Occipital lobe (tissue), 2 donors: ENCODE results near the gene MAD1L1. TPM values are rescaled to one million over a fixed set of nuclear protein-coding genes. Genes with fewer than 3 reads are reported as not detected.
"Not testable (repeated sequence)": the region's sequence is repeated elsewhere in the genome, so short reads cannot be mapped to it uniquely, and the experiment has no call there.

Experiments
- DNase-seq: peaks from one replicate; lab custom pipeline; 2025; lab: John Stamatoyannopoulos, UW
- total RNA-seq: library from RNA; depleted of rRNA; stranded (reverse); fragments of >200 nt; gene quantifications from one replicate; pipeline ENCODE4 v1.2.3, GENCODE V29; 2014

MAD1L1 gene
- 24.2 TPM for total RNA-seq

DNA sequence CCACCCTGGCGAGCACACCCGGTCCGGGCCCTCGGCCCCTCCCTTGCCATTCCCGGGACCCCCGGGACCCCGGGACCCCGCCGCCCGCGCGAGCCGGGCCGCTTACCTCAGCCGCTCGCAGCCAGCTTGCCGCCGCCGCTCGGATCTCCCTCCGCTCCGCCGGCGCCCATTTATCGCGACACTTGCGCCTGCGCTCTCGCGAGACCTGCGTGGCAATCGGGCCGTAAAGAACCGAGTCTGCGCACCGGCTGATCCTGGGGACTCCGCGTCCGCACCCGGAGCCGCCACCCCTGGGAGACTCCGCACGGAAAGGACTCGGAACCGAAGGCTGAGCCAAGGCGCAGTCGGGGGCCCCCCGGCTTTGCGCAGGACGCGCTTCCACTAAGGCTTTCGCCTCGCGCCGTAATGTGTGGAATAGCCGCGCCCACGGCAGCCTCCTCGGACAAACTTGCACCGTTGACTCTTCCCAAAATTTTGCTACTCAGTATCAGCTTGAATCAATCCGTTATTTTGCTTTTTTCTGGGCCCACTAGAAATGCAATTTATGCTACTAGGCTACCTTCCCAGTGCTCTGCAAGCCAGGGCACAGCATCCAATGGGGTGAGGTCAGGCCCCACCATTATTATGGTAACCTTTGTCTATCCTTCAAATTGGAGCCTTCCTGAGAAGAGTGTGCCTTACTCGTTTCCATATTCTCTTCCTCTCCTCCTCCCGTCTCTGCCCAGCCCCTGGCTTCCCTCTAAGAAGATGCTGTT is at the start of gene MAD1L1:
TSS of gene MAD1L1 (minus strand) at position 180 of the 755 bp plus-strand sequence. CDS start 2,812 bp downstream, outside the sequence.
- peak; percentile 79 for DNase-seq

DNA sequence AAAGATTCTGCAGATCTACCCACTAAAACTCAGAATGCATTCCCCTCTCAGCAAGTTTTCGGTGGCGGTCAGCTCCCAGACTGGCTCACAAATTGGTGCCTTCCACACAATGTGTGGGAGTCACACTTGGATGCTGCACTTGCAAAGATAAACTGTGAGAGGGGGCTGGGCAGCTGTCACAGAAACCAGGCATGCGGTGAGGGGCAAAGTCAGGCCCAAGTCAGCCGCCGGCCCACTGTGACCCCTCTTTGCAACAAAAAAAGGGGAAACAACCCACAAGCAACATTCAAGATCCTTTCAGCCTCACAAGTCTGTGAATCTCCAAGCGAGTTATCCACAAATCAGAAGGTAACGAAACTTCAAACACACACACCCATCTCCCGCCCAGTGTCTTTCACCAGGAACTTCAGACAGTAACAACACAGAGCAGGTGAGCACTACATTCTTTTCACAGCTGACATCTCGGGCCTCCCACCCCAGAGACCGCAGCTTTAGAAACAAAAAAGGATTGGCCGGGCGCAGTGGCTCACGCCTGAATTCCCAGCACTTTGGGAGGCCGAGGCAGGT is 49.5 kb upstream of the MAD1L1 start:
- no peak for DNase-seq

DNA sequence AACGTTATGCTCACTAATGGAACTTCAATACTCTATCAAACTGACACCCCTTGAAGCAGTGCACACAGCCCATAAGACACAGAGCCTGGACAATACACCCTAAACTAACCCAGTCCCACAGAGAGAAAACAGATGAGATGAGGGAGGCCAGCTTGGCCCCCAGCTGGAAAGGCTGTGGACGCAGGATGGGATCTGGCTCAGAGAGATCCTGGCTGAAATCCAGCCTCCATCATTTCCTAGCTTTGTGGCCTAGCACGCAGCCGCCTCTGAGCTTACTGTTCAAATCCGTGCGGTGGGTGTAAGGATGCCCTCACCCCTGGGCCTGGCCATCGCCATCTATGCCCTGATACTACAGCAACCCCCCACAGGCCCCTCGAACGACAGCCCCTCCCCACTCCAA is 48.8 kb upstream of the MAD1L1 start:
- DNase-seq: no peak

DNA sequence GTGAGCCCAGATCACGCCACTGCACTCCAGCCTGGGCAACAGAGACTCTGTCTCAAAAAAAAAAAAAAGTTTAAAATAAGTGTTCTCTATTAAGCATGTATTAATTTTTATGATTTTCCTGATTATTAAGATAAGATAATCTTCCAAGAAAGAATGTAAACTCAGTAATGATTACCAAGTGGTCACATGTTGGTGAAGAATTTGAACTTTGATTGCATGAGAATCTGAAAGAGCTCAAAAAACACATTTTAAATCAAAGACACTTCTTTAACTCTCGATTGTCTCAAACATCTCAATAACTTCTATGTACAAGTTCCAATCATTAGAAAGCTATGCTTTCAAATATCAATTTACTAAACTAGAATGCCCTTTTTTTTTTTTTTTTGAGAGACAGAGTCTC is 47.7 kb upstream of the MAD1L1 start:
- no peak for DNase-seq

DNA sequence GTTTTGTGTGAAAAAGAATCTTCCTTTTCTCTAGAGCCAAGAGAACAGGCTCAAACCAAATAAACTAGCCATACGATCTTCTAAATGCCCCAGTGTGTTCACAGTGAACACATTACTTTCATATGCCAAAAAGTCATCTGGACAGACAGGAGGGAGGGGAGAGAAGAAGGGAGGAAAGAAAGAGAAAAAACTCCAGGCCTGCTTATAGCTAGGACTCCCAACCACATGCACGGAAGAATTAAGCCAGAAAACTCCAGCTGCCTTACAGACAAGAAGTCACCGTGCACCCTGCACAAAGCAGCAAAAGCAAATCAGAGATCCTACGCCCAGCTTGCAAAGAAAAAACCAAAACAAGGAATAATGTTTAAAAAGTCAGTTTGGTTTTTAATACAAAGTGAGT is 47.2 kb upstream of the MAD1L1 start:
- no peak for DNase-seq

DNA sequence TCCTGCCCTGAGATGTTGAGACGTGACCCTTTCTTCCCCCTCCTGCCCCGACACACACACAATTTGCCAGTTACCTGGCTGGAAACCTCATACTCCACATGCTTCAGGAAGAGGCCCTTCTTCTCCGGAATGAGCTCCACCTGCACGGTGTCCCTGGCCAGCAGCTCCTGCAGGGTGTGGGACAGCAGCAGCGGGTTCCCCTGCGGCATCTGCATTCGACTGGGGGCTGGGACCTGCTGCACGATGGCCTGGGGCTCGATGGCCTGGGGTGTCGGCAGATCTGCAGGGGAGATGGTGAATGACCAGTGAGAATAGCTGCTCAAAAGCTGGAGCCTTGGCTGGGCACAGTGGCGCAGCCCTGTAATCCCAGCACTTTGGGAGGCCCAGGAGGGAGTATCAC is 45.3 kb upstream of the MAD1L1 start:
- no peak for DNase-seq

DNA sequence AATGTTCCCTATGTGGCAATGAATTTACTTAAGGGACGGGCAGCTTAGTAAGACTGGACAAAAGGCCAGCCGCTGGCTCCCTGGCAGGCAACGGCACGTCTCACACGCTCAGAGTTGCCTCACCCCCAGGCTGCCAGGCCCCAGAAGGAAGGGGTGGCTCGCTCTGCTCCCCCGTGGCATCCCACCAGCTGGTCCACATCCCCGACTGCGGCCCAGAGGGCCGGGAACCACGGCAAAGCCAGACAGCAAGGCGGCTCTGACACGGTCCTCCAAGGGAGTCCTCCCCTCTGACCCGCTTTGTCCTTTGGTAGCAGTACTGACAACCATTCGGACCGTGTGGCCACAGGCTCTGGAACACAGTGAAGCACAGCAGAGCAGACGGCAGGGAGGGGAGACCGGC is 43.4 kb upstream of the MAD1L1 start:
- DNase-seq: no peak

DNA sequence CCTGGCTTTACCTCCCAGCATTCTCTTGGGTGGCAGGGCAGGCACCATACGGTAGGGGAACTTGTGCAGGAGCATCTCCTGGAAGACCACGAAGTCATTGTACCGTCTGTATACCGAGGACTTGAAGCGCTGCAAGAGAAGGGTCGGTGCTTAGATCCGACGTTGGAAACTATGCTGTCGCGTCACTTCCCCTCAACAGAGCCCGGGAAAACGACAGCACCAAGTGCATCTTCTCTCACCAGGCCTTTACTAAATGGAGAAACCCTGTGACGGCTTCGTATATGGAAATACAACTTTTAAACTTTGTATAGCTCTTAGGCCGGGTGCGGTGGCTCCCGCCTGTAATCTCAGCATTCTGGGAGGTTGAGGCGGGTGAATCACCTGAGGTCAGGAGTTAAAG is 42.4 kb upstream of the MAD1L1 start:
- no peak for DNase-seq

DNA sequence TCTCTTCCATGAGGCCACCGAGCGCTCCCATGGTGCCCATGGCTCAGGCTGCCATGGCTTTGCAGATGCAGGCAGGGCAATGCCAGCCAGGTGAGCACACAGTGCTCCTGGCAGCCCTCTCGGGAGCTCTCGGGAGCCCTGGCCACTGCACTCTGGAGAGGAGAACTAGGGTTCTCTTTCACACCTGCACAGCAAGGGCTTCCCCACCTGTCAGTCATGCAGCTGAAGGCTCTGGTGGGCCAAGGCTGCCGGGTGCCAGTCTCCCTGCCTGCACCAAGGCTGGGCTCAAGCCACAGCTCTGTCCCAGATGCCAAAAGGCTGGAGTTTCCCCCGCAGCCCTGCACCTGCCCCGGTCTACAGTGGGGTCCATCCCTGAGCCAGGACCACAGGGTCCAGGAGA is 41.9 kb upstream of the MAD1L1 start:
- DNase-seq: no peak

DNA sequence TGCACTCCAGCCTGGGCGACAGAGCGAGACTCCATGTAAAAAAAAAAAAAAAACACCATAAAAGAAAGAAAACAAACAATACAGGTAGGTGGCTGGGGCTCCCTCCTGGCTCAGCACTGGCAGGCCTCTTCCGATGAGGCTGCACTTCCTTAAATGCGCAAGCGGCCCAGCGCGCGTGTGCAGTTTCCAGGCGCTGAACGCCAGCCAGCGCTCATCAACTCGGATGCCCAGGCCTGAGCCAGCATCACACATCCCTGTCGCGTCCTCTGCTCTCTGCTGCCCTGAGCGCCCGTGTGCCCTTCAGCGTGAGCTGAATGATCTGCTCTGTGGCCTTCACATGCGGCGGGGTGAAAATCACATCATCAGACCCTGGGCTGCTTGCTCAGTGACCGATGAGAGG is 41.1 kb upstream of the MAD1L1 start:
- no peak for DNase-seq

DNA sequence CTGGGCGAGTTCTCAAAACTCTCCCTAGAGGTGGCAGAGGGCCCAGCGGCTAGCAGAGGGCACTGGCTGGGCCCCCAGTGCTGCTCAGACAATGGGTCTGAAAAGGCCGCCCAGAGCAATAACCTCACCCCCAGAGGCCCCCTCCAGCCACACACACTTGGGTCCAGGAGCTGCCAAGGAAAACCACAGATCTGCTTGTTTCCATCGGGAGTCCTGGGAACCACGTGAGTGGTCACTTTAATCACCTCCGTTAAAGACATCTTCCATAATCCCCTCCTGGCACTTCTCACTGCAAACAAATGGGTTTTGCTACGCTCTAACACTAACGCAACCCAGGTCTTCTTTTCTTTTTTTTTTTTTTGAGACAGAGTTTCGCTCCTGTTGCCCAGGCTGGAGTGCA is 39.3 kb upstream of the MAD1L1 start:
- no peak for DNase-seq

DNA sequence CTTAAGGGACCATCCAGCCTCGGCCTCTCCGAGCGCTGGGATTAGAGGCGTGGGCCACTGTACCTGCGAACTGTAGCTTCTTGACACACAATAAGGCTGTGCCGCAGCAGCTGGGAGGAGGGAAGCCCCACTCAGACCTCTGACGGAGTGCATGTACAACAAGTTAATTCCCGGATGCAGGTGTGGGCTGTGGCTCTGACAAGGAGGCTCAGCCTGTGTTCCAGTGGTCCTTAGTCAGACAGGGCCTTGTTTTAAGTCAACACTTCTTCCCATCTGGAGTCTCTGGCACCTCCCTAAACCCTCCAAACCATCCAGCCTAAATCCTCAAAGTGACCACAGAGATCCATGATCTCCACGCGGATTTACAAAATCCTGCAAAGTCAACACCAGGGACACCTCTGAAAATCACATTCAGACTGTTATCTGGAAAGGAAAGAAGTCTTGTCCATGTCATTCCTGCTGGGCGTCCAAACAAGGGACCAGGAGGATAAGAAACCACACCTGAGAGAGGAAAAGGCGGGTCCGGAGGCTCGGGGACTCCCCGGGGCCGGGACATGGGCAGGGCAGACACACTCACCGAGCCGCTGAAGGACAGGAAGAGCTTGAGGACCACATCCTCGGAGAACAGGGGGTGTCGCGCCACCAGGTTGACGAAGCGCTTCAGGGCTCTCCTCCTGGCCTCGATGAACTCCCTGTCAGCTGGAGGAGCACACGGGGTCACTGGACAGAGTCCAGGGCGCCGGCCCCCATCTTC is 38.7 kb upstream of the MAD1L1 start:
- DNase-seq: no peak

DNA sequence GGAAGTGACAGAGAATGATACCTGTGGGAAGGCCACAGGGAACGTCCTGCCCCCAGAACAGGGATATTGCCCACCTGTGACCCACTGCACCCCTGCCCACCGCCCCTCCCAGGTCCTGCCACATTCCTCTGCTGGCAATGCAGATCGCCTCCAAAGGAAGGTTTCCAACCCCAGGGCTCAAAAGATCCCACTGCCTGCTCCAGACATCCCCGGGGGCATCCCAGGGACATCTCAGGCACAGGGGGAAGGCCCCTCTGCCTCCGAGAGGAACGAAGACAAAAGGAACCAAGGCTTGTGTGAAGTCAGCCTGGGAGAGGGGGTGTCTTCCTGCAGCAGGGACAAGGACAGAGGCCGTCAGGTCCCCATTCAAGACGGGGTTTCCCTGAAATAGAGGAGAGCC is 37.8 kb upstream of the MAD1L1 start:
- no peak for DNase-seq

DNA sequence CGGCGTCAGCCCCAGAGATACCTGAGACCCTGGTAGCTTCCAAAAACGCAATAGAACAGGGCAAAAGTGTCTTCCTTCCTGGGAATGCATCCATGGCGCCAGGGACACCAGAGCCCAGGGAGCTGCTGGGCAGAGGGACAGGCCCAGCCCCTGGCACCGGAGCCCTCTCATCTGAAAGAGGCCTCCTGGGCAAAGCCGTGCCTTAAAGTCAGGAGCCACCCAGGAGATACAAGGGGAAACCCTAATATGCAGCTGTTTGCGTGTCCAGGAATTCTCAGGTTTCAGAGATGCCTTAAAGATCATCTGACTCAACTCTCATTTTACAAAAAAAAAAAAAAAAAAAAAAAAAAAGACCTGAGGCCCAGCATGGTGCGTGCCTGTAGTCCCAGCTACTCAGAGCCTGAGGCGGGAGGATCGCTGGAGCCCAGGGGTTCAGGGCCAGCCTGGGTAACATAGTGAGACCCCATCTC is 37.3 kb upstream of the MAD1L1 start:
- DNase-seq: no peak

DNA sequence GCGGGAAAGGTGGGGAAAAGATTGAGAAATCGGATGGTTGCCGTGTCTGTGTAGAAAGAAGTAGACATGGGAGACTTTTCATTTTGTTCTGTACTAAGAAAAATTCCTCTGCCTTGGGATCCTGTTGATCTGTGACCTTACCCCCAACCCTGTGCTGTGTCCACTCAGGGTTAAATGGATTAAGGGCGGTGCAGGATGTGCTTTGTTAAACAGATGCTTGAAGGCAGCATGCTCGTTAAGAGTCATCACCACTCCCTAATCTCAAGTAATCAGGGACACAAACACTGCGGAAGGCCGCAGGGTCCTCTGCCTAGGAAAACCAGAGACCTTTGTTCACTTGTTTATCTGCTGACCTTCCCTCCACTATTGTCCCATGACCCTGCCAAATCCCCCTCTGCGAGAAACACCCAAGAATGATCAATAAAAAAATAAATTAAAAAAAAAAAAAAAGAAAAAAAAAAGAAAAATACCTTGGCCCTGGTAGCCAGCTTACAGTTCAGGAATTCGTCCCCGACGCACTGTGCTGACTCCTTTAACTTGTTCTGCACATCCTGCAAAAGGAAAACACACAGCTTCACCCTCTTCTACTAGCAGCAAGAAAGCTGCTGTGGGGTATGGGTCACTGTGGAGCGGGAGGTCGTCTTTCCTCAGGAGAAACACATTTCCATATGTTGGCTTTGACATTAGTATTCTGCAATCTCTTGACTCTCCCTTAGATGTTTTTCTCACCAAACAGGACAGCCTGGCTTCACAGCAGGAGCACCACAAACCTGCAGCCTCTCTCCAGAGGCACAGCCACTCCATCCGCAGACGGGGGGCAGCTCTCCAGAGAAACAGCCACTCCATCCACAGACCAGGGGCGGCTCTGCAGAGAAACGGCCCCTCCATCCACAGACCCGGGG is 36.6 kb upstream of the MAD1L1 start:
- not testable (repeated sequence) for DNase-seq

DNA sequence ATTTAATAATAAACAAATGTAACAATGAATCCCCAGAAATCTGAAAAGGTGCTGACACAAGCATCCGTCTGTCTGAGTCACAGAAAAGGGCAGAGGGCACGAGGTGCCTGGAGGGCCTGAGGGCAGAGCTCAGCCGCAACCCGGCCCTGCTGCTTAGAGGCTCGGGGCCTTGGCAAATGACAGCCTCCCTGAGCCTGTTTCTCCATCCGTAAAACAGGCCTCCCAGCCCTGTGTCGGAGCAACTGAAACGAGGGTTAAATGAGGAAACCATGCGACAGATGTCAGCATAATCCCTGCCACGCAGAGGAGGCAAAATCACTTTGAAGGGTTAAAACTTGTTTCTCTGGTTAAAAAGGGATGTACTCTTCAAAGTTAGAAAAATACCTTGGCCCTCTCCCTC is 34.2 kb upstream of the MAD1L1 start:
- no peak for DNase-seq

DNA sequence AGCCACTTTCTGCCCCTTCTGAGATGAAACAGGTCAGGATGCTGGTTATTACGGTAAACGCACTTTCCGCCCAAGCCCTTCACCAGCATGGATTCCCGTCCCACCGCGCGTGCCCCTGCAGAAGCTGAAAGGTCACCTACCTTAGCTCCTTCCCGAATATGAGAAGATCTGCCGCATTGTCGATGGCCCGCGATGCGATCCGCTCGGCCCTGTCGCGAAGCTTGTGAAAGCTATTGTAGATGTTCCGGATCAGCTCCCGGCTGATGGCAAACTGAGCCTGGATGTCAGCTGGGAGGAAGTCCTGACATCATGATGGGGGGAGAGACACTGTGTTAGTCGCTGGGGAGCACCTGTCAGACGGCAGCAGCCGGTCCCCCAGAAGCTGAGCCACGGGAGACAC is 31.4 kb upstream of the MAD1L1 start:
- DNase-seq: no peak

DNA sequence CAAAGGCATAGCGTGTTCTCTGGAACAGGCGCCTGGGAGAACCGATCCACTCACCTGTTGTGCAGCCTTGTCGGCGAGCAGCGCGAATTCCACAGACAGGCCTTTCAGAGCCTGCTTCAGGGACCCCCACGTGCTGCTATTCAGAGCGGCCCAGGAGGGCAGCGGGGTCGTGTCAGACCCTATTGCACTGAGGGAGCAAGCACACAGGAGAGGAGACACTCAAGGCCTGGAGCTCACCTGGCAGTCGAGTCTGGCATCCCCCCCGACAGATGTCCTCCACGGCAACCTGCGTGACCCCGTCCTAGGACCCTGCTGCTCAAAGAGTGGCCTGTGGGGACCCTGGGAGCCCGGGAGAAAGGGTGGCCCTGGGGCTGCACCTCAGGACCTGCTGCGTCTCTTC is 30.4 kb upstream of the MAD1L1 start:
- no peak for DNase-seq

DNA sequence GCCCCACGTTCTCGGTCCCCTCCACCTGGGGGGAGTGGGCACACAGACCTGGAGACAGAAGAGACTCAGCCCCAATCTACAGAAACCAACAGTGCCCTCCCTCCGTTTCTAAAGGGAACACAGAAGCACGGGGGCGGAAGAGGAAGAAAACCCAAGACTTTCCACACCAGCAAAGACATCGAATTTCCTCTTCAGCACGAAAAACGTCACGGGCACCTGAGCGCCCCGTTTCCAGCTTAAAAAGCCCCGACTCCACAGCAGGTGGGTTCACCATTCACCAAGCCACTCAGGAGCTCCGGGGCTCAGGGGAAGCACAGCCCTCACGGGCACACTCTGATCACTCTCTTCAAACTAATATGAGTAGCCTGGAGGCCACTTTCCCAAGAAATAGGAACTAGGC is 28.9 kb upstream of the MAD1L1 start:
- no peak for DNase-seq

DNA sequence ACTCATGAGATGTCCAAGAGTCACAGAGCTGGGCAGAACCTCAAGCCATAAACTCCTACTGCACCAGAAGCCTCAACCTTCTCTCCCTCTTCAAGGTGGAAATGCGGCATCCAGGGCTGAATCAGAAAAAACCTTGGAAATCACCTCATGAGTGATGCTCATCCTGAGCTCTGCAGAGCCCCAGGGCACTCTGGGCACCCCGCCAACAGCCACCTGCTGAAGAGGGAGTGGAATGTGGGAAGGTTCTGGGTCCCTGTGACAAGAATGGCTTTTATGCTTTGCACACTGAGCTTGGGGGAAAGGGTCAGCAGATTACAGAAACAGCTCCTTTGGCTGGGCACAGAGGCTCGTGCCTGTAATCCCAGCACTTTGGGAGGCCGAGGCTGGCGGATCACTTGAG is 28.1 kb upstream of the MAD1L1 start:
- DNase-seq: no peak

DNA sequence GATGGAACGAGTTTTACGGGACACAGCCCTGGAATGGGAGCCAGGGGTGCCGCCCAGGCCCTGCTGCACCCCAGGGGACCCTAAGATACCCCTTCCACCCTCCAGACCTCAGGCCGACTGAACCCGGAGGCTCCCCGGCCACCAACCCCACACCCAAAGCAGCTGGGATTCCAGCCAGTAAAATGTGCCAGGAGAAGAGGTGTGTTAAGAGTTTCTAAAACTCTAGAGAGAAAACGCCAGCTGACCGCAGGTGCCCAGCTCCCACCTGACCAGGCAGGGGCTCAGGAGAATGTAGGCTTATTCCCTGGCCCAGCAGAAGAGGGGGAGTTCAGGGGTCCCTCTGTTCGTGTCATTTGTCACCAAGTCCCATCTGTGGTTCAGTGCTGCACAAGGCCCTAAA is 26.7 kb upstream of the MAD1L1 start:
- DNase-seq: no peak
